PFSK-1 (cell line): Measurements from ENCODE around the gene TMEM52B.

Source experiments
- FOXP2 ChIP-seq: optimal IDR thresholded peaks from 2 replicates; pipeline ENCODE3; 2011; ENCODE audit warnings: borderline replicate concordance, control low read depth, inconsistent platforms; ENCODE audit not compliant: insufficient read depth; ENCODE audit errors: extremely low read length, extremely low read depth
- POLR2AphosphoS5 ChIP-seq: IDR thresholded peaks from 2 replicates; pipeline ENCODE4 v1.6.1; 2012; ENCODE audit warnings: low read depth, mild to moderate bottlenecking, control low read depth, low read length, moderate library complexity
- SIN3A ChIP-seq: IDR thresholded peaks from 2 replicates; pipeline ENCODE4 v1.6.1; 2012; ENCODE audit warnings: mild to moderate bottlenecking, low read length, moderate library complexity, borderline replicate concordance; ENCODE audit not compliant: insufficient read depth
- TAF1 ChIP-seq: IDR thresholded peaks from 2 replicates; pipeline ENCODE4 v1.6.1; 2012; ENCODE audit warnings: low read length, control low read depth, borderline replicate concordance; ENCODE audit not compliant: insufficient read depth
- TF ChIP-seq, protein P1 (sequence below), 2 experiments: IDR thresholded peaks; 2 replicates each; pipeline versions ENCODE4 v1.6.1 to v1.8.0; 2011 to 2012; ENCODE audit warnings: low read depth in 2 of 2, low read length in 2 of 2, control low read depth in 1 of 2, inconsistent platforms in 1 of 2, mild to moderate bottlenecking in 1 of 2, moderate library complexity in 1 of 2; ENCODE audit not compliant: insufficient read depth in 1 of 2

Gene TMEM52B

DNA sequence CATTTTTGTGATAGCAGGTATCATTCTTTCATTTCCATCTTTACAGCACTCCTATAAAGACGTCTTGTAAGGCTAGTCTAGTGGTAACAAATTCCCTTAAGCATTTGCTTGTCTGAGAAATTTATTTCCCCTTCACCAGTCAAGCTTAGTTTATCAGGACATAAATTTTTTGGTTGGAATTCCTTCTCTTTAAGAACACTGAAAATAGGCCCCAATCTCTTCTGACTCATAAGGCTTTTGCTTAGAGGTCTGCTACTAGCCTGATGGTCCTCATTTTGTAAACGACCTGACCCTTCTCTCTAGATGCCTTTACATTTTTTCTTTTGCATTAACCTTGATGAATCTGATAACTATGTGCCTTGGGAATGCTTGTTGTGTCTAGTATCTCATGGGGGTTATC, 27.2 kb upstream of the TMEM52B start:
- TF ChIP-seq POLR2AphosphoS5 (no peak), TAF1 (no peak), FOXP2 (no peak), SIN3A (no peak)
- TF ChIP-seq, protein P1, sequence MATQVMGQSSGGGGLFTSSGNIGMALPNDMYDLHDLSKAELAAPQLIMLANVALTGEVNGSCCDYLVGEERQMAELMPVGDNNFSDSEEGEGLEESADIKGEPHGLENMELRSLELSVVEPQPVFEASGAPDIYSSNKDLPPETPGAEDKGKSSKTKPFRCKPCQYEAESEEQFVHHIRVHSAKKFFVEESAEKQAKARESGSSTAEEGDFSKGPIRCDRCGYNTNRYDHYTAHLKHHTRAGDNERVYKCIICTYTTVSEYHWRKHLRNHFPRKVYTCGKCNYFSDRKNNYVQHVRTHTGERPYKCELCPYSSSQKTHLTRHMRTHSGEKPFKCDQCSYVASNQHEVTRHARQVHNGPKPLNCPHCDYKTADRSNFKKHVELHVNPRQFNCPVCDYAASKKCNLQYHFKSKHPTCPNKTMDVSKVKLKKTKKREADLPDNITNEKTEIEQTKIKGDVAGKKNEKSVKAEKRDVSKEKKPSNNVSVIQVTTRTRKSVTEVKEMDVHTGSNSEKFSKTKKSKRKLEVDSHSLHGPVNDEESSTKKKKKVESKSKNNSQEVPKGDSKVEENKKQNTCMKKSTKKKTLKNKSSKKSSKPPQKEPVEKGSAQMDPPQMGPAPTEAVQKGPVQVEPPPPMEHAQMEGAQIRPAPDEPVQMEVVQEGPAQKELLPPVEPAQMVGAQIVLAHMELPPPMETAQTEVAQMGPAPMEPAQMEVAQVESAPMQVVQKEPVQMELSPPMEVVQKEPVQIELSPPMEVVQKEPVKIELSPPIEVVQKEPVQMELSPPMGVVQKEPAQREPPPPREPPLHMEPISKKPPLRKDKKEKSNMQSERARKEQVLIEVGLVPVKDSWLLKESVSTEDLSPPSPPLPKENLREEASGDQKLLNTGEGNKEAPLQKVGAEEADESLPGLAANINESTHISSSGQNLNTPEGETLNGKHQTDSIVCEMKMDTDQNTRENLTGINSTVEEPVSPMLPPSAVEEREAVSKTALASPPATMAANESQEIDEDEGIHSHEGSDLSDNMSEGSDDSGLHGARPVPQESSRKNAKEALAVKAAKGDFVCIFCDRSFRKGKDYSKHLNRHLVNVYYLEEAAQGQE (IDR thresholded peaks at IDR 0.05; ENCODE audit: insufficient read depth in 1 of 2, low read depth in 2 of 2, low read length in 2 of 2) = no peak

DNA sequence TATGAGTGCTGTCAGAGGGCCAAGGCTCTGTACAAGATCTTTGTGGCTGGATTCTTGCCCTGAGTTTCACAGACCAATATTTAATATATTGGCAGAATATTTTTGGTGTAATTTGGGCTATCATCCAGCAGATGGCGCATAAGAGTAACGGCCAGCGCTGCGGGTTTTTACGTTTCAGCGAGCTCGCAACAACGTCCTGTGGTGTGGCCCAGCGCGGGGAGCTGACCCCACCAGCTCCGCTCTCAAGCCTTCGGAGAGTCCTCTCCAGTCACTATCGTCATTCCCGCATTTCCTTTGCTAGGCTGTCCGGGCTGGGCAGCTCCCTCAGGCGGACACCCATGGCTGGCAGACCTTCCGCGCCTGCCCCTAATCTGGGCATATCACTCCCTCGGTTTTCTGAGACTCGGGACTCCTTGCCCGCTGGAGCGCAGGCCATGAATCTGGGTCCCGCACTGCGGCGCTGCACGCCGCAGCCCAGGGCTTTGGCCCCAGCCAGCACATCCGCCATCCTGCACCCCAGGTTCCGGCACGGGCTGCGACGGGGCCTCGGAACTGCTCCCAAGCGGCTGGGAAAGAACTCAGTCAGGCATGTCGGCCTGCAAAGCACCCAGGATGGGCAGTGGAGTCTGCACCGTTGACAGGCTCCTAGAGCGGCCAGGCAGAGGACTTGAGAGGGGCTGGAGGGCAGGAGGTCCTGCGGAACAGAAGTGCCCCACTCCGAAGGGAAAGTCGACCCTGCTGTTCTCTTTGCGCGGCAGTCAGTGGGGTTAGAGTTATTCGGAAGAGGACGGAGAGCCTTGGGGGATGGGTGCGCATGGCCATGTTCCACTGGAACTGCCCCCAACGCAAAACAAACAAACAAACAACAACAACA, 25.3 kb upstream of the TMEM52B start:
- TF ChIP-seq, protein P1 (IDR thresholded peaks at IDR 0.05; ENCODE audit: insufficient read depth in 1 of 2, low read depth in 2 of 2, low read length in 2 of 2) = no peak
- no peak for TF ChIP-seq FOXP2
- no peak for TF ChIP-seq SIN3A
- no peak for TF ChIP-seq TAF1
- TF ChIP-seq POLR2AphosphoS5 = no peak

GRCh38 chr12:10154145-10154496, 24.7 kb upstream of the TMEM52B start:
- TF ChIP-seq, protein P1 (IDR thresholded peaks at IDR 0.05; ENCODE audit: insufficient read depth in 1 of 2, low read depth in 2 of 2, low read length in 2 of 2) = no peak
- no peak for TF ChIP-seq SIN3A
- no peak for TF ChIP-seq FOXP2
- TF ChIP-seq TAF1 = no peak
- no peak for TF ChIP-seq POLR2AphosphoS5

- TF ChIP-seq SIN3A (no peak), TAF1 (no peak), POLR2AphosphoS5 (no peak), FOXP2 (no peak)
- TF ChIP-seq, protein P1 (IDR thresholded peaks at IDR 0.05; ENCODE audit: insufficient read depth in 1 of 2, low read depth in 2 of 2, low read length in 2 of 2) = no peak
These were observed 22.9 kb upstream of the TMEM52B start for GRCh38 chr12:10155966-10156365.
